BJ (cell line): Measurements from ENCODE around the gene MRPL58. TPM values are rescaled to one million over a fixed set of nuclear protein-coding genes. Genes with fewer than 3 reads are reported as not detected.
"Not testable (repeated sequence)": the region's sequence is repeated elsewhere in the genome, so short reads cannot be mapped to it uniquely, and the experiment has no call there.

ENCODE experiments used
- CTCF ChIA-PET: fragments of 350-600 bp; formaldehyde crosslinking; extraction: SDS; loops from one replicate; lab custom pipeline; 2021; ENCODE audit warnings: antibody characterized with exemption, inconsistent platforms; lab: Yijun Ruan, JAX
- POLR2A ChIA-PET: fragments of 300-600 bp; sonication (Branson Sonifier 250); formaldehyde crosslinking; extraction: SDS; loops from one replicate; lab custom pipeline; 2021; ENCODE audit warnings: antibody characterized with exemption; lab: Charles Lee
- DNase-seq: peaks from one replicate; pipeline ENCODE4 v3.0.0-alpha.2; 2011; ENCODE audit warnings: low read depth
- H3K27me3 ChIP-seq: 2 replicates; pipeline ENCODE4 v1.6.0; 2011; ENCODE audit warnings: low read length; ENCODE audit not compliant: control insufficient read depth, insufficient read depth
- H3K36me3 ChIP-seq: 2 replicates; pipeline ENCODE4 v1.5.1; 2011; ENCODE audit warnings: low read length; ENCODE audit not compliant: control insufficient read depth, insufficient read depth
- H3K4me3 ChIP-seq: 2 replicates; pipeline ENCODE4 v1.5.1; 2011; ENCODE audit warnings: low read depth, mild to moderate bottlenecking, control low read depth, low read length
- polyA plus RNA-seq: library from polyadenylated mRNA; depleted of rRNA; stranded (reverse); fragments of >200 nt; gene quantifications from 2 replicates; pipeline ENCODE4 v1.2.3, GENCODE V29; 2011
- TF ChIP-seq, protein P1 (sequence below): IDR thresholded peaks from 2 replicates; pipeline ENCODE4 v1.5.1; 2011; ENCODE audit warnings: low read depth, mild to moderate bottlenecking, control low read depth, inconsistent platforms, low read length, moderate library complexity; ENCODE audit not compliant: insufficient read depth

The MRPL58 gene
- polyA plus RNA-seq, 1 experiment, result 44.2 TPM

GRCh38 chr17:75003070-75003956 lies 9.2 kb upstream of the MRPL58 start:
- ChIA-PET CTCF (interaction anchor here (0.6 to 0.8 kb wide), 2 partner anchors 31 to 46 kb away, joined by 3 to 5 read pairs; partner anchors contain the start of gene HID1), POLR2A (no interaction called here)
- Histone ChIP-seq H3K27me3 (no peaks in the 10 kb centered on the region), H3K4me3 (no peak overlapping the region), H3K36me3 (peaks cover 30% of the 10 kb centered on the region)
- TF ChIP-seq, protein P1, sequence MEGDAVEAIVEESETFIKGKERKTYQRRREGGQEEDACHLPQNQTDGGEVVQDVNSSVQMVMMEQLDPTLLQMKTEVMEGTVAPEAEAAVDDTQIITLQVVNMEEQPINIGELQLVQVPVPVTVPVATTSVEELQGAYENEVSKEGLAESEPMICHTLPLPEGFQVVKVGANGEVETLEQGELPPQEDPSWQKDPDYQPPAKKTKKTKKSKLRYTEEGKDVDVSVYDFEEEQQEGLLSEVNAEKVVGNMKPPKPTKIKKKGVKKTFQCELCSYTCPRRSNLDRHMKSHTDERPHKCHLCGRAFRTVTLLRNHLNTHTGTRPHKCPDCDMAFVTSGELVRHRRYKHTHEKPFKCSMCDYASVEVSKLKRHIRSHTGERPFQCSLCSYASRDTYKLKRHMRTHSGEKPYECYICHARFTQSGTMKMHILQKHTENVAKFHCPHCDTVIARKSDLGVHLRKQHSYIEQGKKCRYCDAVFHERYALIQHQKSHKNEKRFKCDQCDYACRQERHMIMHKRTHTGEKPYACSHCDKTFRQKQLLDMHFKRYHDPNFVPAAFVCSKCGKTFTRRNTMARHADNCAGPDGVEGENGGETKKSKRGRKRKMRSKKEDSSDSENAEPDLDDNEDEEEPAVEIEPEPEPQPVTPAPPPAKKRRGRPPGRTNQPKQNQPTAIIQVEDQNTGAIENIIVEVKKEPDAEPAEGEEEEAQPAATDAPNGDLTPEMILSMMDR, result no peak
- DNase-seq, result no peak

- ChIA-PET POLR2A (no interaction called here), CTCF (interaction anchor here (0.6 to 2.2 kb wide), 3 partner anchors 8 to 46 kb away, joined by 3 to 7 read pairs (median 5); partner anchors contain the start of gene HID1)
- Histone ChIP-seq H3K27me3 (no peaks in the 10 kb centered on the region), H3K36me3 (peaks cover 30% of the 10 kb centered on the region), H3K4me3 (no peak overlapping the region)
- TF ChIP-seq, protein P1, result no peak
- DNase-seq, result no peak
Measured at GRCh38 chr17:75003957-75004355, 8.5 kb upstream of the MRPL58 start.

DNA sequence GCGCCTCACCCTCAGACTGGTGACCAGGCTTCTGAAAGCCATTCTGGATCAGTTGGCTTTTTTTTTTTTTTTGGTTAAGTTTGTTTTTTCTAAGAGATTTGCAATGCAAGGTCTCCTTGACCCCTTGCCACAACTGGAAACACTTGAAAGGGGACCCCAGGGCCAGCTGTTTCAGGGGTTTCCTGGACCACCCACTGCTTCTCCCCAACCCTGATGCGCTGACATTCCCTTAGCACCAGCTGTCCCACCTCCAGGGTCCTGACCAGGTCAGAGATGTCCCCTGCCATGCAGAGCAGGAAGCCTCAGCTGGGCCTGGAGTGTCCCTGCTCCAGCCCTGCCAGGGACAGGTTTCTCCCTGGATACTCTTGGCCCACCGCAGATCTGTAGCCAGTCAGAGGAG lies 8.1 kb upstream of the MRPL58 start:
- no peak overlapping the region for H3K4me3 ChIP-seq
- ChIA-PET POLR2A (no interaction called here), CTCF (interaction anchor here (0.6 to 2.2 kb wide), 2 partner anchors 8 to 47 kb away, joined by 5 to 7 read pairs; no protein-coding TSS in a partner anchor)
- peaks cover 30% of the 10 kb centered on the region for H3K36me3 ChIP-seq
- TF ChIP-seq, protein P1, result no peak
- DNase-seq, result no peak
- H3K27me3 ChIP-seq, result no peaks in the 10 kb centered on the region

DNA sequence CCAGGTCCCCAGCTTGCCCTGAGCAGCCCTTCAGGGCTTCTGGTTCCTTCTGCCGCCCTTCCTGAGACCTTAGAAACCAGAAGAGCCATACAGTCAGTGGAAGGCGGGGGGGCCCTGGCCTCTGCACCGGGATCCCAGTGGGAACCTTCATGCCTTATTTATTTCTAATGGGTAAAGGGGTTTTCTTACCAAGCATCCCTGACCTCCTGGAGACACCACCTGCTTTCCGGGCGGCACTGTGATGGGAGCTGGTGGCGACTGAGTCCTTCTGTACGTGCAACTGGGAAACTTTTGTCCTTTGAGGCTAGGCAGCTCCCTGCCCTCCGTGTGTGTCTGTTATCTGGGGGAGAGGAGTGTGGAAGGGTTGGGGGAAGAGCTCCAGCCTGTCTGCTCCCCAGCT lies 7.2 kb upstream of the MRPL58 start:
- no peaks in the 10 kb centered on the region for H3K27me3 ChIP-seq
- POLR2A ChIA-PET, result no interaction called here
- CTCF ChIA-PET, result interaction anchor here (0.9 to 2.2 kb wide), 3 partner anchors 9 to 44 kb away, joined by 5 to 14 read pairs (median 7); no protein-coding TSS in a partner anchor
- TF ChIP-seq, protein P1, result no peak
- no peak for DNase-seq
- H3K4me3 ChIP-seq, result no peak overlapping the region
- H3K36me3 ChIP-seq, result peaks cover 26% of the 10 kb centered on the region

GRCh38 chr17:75006084-75006483 lies 6.4 kb upstream of the MRPL58 start:
- H3K4me3 ChIP-seq, POLR2A ChIA-PET, DNase-seq, H3K27me3 ChIP-seq: not testable (repeated sequence)
- CTCF ChIA-PET, result interaction anchor here (1.7 to 2.2 kb wide), 2 partner anchors 10 to 45 kb away, joined by 7 to 14 read pairs; no protein-coding TSS in a partner anchor
- H3K36me3 ChIP-seq, result peaks cover 26% of the 10 kb centered on the region
